HG03175 (cell line): Measurements from ENCODE around the gene UVRAG.

Experiments
- ATAC-seq: cut with Tn5 transposase; IDR thresholded peaks from one replicate; pipeline ENCODE4 v1.9.1; 2021; ENCODE audit warnings: mild to moderate bottlenecking, moderate library complexity; ENCODE audit not compliant: unreplicated experiment

Gene UVRAG

DNA sequence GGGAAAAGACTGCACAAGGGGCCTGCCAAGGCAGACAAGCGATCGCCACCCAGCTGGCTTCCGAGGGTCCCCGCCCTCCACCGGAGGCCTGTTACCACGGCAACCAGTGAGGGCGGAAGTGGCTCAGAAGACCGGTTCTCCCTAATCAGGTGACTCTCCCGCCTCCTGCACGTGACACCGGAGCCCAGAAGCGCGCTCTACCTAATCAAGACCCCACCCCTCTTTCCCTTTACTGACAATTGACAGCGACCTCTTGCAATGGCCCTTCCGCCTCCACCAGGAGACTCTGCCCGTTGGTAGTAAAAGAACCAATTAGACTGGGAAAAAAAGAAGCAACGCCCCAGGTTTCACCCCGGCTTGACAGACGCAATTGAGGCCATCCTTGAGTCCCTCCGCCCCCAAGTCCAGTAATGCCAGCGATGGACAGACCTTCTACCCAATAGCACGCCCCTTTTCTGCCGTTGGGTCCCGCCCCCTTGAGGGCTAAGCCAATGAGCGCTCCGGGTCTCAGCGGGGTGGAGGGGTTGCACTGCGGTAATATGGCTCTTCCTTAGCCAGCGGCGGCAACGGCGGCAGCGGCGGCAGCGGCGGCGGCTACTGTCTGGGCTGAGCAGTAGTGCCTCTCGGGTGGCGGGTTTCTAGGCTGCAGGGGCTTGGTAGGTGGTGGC, at the start of gene UVRAG:
Gene UVRAG (plus strand): TSS at position 534 of the 668 bp plus-strand sequence. CDS start 198 bp downstream, outside the sequence.
- ATAC-seq, result peak; percentile 81

DNA sequence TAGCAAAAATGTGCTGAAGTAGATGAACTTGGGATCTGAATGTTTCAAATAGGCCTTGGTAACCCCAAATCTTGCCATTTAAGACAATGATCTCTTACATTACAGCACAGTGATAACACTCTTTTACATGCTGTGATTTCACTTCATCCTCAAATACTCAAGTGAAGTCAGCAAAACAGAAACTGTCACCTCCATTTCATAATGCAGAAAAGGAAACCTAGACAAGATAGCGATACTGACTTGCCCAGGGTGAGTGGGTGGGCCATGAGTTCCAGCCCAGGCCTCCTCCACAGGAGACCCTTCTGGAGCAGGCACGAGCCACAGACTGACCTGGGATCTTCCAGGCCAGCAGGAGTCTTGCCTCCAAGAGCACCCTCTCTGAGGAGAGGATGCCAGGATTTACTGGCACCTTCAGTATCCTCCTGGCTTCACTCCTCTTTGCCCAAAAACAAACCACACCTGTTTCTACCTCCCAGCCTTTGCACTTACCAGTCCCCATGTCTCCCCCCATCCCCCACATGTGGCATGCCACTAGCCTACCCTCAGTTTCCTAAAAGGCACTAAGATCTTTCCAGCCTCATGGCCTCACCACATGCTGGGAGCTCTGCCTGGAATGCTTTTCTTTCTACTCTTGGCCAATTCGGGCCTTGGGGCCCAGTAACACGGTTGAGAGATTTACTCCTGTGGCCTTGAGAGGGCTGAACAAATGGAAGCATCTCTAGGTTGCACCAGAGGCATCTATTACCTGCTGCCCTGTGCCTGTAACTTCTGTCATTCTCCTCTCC, 48.4 kb upstream of the UVRAG start:
- ATAC-seq, result no peak

- ATAC-seq, result no peak
Measured at GRCh38 chr11:75767228-75767572, 47.8 kb upstream of the UVRAG start.

DNA sequence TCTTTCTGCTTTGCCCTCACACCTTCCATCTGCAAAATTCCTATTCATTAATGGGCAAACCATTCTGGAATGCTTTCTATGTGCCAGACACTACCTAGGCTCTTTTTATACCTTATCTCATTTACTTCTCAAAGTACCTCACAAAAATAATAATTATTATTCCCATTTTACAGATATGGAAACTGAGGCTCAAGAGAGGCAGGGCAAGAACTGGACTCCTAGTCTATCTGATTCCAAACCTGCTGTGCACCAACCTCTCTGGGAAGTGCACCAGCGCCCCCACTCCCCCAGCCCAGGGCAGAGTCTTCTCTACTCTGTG, 47.3 kb upstream of the UVRAG start:
- no peak for ATAC-seq

DNA sequence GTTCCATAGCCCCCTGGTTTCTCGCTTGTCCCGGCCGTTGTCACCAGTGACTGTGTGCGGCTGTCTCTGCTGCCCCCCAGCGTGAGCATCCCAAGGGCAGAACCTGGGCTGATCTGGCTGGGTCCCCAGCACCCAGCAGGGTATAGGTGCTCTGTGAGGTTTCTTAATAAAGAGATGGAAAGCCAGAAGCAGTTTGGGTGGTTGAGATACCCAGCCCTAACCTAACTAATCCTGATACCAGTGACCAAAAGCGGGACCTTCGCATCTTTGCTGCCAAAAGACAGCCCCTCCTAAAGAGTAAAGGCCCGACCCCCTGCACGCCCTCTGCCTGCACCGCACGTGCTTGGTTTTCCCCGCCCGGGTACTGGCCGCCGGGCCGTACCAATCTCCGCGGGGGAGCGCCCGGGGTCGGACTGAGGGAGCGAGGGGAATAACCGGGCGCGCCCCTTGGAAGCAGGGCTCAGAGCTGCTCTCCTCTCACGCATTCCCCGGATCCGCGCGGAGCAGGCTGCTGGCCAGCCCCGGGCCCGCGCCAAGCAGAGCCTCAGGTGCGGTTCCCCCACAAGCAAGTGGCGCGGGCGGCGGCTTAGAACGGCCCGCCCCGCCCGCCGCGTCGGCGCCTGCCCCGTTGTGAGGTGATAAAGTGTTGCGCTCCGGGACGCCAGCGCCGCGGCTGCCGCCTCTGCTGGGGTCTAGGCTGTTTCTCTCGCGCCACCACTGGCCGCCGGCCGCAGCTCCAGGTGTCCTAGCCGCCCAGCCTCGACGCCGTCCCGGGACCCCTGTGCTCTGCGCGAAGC, 46.7 kb upstream of the UVRAG start, which contains the start of gene DGAT2:
Gene DGAT2 (plus strand): TSS at position 667 of the 797 bp plus-strand sequence. CDS start 214 bp downstream, outside the sequence.
- peak; percentile 81 for ATAC-seq

DNA sequence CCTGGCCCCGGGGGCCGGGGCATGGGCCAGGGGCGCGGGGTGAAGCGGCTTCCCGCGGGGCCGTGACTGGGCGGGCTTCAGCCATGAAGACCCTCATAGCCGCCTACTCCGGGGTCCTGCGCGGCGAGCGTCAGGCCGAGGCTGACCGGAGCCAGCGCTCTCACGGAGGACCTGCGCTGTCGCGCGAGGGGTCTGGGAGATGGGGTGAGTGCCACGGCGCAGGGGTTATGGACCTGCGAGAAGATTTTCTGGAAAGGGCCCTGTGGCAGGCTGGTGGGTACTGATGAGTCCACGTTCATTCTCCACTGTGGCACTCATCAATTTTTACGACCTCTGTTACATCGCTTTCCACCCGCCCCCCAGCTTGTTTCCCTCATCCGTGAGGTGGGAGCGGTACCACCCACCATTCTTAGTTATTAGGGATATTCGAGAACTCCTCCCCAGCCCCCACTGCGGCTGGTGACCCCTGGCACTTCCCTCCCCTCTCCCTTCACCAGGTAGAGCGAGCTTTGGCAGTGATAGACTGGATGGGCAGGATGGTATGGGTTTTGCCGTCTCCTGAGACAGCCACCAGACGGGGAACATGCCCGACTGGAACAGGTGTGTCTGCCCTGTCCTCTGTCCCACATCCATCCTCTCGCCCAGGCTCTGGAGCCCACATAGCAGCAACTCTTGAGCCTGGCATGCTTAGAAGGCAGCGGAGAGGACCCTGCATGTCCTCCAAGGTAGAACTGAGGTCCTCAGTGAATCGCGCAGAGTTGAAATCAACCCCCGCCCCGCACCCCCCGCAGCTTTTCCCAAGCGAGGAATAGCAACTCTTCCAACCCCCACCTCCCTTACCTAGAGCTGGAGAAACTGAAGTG, 45.9 kb upstream of the UVRAG start:
- ATAC-seq, result no peak

DNA sequence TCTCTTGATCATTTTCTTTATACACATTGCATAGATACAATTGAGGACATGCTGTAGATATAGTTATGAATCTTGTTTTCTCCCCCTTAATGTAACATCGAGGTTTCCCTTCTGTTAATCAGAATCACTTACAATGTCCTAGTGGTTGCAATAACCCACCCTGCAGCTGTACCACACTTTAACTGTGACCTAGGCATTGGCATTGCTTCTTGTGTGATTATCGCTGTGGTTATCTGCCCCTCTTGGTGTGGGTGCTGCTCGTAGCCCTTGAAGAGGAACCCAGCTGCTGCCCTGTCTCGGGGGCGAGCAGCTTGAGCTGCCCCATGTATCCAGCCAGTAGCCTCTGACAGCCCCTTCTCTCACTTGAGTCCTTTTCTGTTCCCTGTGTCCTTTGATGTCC, 44.9 kb upstream of the UVRAG start:
- ATAC-seq, result no peak

- no peak for ATAC-seq
Measured at GRCh38 chr11:75771646-75772410, 43.2 kb upstream of the UVRAG start.

DNA sequence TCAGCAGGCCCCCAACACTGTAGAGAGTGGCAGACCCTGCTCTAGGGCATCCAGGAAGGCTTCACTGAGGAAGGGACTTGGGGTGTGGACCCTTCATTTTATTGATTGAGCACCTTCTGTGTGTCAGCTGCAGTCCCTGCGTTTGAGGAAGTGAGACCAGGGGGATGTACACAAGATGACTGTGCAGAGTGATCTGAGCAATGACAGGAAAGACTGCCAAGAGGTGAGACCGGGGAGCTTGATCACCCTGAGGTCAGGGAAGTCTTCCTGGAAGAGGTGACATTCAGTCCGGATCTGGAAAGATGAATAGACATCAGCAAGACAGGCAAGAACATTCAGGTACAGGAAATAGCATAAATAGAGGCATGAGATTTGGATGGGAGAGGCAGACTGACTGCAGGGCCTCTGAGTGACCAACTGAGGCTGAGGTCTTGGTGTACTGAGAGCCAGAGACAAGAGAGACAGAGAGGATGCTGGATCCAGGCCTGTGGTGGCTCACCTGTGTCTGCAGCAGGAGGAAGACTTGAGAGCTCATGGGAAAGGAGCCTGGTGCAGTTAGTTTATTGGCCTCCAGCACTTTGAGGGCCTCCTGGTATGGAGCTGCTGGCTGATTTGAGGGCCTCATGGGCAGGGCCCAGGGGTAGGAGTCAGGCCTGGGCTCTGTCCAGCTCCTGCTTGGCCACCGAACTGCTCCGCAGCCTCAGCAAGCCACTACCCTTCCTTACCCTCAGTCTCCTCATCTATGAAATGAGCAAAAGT, 41.2 kb upstream of the UVRAG start:
- ATAC-seq, result peak; percentile 89

DNA sequence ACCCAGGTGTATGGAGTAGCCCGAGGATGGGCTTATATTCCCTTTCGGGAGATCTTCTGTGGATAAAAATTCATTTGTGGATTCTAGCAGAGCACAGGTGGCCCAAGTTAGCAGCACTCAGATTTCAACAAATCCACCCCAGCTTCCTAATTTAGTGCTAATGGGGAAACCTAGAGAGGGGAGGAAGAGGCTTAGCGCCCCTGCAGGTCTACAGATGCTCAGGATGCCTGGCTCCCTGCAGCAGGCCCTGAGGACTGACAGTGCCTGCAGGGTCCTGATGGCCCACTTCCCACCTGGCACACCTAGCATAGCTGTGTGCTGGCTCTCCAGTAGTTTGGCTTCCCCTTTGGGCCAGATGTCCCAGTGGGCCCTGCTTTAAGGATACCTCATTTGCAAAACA, 40.0 kb upstream of the UVRAG start:
- ATAC-seq, result no peak

- no peak for ATAC-seq
Measured at GRCh38 chr11:75776546-75776945, 38.5 kb upstream of the UVRAG start.

DNA sequence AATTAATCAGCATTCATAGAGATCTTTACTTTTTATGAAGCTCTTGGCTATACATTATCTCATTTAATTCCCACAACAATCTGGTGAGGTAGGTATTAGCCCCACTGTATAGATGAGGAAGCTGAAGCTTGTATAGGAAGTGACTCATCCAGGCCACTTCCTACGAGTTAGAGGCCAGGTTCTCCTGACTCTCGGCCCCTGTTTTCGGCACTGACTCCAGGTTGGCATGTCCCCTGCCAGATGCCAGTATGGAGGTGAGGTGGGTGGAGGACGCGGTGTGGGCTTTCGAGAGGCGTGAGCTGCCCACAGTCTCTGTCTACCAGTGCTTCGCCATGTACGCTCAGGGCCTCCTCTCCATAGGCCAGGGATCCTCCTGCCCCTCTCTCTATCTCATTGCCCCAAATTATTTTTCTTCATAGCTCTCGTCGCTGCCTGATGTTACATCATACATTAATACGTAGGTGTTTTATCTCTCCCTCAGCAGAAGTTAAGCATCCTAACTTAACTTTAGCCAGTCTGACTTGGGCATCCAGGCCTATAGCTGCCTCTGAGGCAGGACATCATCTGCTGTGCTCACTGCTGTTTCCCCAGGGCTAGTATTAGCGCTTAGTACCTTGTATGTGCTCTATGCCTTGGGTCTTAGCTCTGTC, 37.4 kb upstream of the UVRAG start:
- no peak for ATAC-seq

DNA sequence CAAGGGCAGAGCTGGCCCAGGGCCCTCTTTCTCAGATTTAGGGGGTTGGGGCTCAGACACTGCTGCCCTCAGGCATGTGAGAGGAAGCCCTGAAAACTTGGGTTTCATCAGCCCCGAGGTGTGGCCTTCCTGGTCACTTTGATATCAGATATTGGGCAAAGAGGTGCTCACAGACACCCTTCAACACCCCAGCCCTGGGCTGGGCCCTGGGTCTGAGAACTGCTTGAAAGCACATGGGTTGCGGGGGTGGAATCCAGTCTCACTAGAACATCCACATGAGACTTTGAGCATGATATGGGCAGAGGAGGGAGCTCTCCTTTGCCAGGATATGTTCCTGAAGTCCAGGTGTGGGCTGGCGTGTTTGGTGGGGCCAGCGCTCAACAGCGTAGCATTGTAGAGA, 36.0 kb upstream of the UVRAG start:
- no peak for ATAC-seq

- no peak for ATAC-seq
Measured at GRCh38 chr11:75779960-75780359, 35.0 kb upstream of the UVRAG start.

- ATAC-seq, result no peak
Measured at GRCh38 chr11:75780888-75781287, 34.1 kb upstream of the UVRAG start.

DNA sequence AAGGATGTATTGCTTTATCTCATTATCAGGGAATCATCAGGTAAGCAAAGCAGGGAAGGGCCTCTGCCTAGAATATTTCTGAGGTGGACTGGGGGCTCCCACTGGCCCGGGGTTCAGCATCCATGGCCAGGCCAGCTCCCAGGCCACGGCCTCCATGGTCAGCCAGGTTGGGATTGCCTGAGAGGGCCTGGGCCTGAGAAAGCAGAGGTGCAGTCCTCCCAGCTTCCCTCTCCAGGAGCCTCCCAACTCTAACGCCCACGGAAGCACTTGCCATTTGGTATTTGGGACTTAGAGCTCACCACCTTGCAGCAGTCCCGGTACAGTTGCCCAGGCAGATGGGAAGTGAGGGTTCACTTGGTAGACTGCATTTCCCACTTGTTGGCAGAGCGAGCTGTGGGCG, 33.7 kb upstream of the UVRAG start:
- no peak for ATAC-seq

- no peak for ATAC-seq
Measured at GRCh38 chr11:75781831-75782230, 33.2 kb upstream of the UVRAG start.

DNA sequence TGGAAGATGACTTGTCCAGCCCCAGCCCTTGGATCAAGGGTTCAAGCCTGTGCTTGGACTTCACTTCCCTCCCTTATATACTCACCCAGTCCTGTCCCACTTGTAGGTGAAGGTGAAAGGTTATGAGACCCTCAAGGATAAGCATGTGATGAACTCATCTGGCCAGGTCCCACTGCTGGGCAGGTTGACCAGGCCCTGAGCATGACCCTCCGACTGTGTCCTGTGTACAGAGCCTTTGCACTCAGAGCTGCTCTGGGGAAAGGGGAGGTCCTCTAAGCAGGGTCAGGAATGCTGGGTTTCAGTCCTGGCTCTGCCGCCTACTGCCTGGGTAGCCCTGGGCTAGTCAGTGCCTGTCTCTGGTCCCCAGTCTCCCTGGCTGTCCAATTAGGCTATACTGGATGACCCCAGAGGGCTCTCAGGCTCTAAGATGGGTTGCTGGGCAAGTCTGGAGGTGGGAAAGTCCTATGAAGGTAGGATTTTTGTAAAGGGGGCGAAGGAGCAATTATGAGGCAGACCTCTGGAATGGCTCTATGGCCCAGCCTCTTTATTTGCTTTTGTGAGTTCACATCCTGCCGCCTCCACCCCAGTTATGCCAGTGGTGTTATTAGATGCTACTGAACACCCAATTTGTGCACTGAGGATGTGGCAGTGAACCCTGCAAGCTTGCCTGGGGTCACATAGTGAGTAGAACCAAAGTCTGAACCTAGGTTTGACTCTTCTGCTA, 32.3 kb upstream of the UVRAG start:
- no peak for ATAC-seq
